ENCODE results near the gene TEK. TPM values are rescaled to one million over a fixed set of nuclear protein-coding genes. Genes with fewer than 3 reads are reported as not detected.

The TEK gene
- total RNA-seq, 1 experiment from 2014 or later: not detected

DNA sequence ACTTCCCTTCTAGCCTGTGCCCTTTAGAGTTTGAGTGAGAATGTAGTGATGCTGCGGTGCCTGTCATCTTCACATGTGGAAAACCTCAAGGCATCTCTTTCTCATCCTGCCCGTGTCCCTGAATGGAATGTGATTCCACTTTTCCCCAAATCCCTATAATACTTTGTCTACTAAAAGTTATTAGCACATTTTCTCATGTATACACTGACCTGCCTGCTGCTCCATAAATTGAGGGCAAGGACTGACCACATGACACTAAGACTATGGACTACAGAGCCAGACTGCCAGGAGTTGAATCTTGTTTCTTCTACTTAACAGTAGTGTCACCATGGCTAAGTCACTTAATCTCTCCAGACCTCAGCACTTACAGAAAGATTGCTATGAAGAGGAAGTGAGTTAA is 93.0 kb downstream of the TEK start:
- BruUV-seq (replicated peaks): no TSS peak
- CTCF ChIA-PET: no interaction called here
- no peak overlapping the region for H3K27ac Mint-ChIP-seq (ENCODE audit: unreplicated experiment)
- H3K27me3 Mint-ChIP-seq (ENCODE audit: unreplicated experiment): no peaks in the 10 kb centered on the region
- TF ChIP-seq, protein P1, sequence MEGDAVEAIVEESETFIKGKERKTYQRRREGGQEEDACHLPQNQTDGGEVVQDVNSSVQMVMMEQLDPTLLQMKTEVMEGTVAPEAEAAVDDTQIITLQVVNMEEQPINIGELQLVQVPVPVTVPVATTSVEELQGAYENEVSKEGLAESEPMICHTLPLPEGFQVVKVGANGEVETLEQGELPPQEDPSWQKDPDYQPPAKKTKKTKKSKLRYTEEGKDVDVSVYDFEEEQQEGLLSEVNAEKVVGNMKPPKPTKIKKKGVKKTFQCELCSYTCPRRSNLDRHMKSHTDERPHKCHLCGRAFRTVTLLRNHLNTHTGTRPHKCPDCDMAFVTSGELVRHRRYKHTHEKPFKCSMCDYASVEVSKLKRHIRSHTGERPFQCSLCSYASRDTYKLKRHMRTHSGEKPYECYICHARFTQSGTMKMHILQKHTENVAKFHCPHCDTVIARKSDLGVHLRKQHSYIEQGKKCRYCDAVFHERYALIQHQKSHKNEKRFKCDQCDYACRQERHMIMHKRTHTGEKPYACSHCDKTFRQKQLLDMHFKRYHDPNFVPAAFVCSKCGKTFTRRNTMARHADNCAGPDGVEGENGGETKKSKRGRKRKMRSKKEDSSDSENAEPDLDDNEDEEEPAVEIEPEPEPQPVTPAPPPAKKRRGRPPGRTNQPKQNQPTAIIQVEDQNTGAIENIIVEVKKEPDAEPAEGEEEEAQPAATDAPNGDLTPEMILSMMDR (IDR thresholded peaks at IDR 0.05; ENCODE audit: unreplicated experiment): no peak
- H3K4me3 Mint-ChIP-seq (ENCODE audit: low read depth, unreplicated experiment): no peak overlapping the region
- no peak for DNase-seq
- intact Hi-C loops (cut with micrococcal nuclease; ENCODE audit: unreplicated experiment): no loop called here
- no peaks in the 10 kb centered on the region for H3K9me3 Mint-ChIP-seq (ENCODE audit: low read depth, unreplicated experiment)
- H3K36me3 Mint-ChIP-seq (ENCODE audit: insufficient read depth, unreplicated experiment): no peaks in the 10 kb centered on the region
- H3K4me1 Mint-ChIP-seq (ENCODE audit: low read depth, unreplicated experiment): no peaks in the 10 kb centered on the region

DNA sequence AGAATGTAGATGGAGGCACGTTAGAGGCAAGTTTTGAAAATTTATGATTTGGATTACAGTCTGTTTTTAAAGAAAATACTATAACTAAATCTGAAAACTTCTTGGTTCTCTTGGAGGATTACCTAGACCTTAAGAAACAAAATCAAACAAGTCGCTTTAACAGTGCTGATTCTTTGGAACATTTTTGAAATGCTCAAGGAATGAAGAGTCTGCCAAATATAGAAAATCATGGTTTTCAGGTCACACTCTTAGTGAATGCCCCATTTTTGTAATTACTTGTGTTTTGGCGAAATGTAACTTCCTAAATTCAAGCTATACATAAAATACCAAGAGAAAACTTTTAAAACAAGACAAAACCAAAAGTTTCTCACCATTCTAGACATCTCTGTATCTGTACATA is 94.8 kb downstream of the TEK start:
- peaks cover 15% of the 10 kb centered on the region for H3K27me3 Mint-ChIP-seq (ENCODE audit: unreplicated experiment)
- intact Hi-C loops (cut with micrococcal nuclease; ENCODE audit: unreplicated experiment): no loop called here
- H3K36me3 Mint-ChIP-seq (ENCODE audit: insufficient read depth, unreplicated experiment): no peaks in the 10 kb centered on the region
- no peaks in the 10 kb centered on the region for H3K4me1 Mint-ChIP-seq (ENCODE audit: low read depth, unreplicated experiment)
- no TSS peak for BruUV-seq (replicated peaks)
- no peaks in the 10 kb centered on the region for H3K9me3 Mint-ChIP-seq (ENCODE audit: low read depth, unreplicated experiment)
- TF ChIP-seq, protein P1 (IDR thresholded peaks at IDR 0.05; ENCODE audit: unreplicated experiment): no peak
- no peak for DNase-seq
- H3K4me3 Mint-ChIP-seq (ENCODE audit: low read depth, unreplicated experiment): no peak overlapping the region
- no peak overlapping the region for H3K27ac Mint-ChIP-seq (ENCODE audit: unreplicated experiment)
- CTCF ChIA-PET: no interaction called here

DNA sequence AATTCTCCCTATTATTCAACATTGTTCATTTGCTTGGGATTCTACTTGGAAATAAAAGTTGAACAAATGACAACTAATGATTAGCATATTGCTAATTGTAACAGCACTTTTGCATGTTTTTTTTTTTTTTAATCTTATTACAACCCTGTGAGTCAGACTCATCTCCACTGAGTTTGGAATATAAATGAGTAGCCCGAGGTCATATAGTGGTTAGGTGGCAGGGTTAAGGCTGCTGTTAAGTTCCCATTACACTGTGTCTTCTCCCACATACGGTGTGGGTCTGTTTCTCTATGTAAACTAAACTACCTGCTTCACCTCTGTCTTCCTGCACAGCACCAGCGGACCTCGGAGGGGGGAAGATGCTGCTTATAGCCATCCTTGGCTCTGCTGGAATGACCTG is 95.6 kb downstream of the TEK start:
- no peaks in the 10 kb centered on the region for H3K4me1 Mint-ChIP-seq (ENCODE audit: low read depth, unreplicated experiment)
- no peak overlapping the region for H3K4me3 Mint-ChIP-seq (ENCODE audit: low read depth, unreplicated experiment)
- no peaks in the 10 kb centered on the region for H3K36me3 Mint-ChIP-seq (ENCODE audit: insufficient read depth, unreplicated experiment)
- TF ChIP-seq, protein P1 (IDR thresholded peaks at IDR 0.05; ENCODE audit: unreplicated experiment): no peak
- BruUV-seq (replicated peaks): no TSS peak
- no peak overlapping the region for H3K27ac Mint-ChIP-seq (ENCODE audit: unreplicated experiment)
- H3K27me3 Mint-ChIP-seq (ENCODE audit: unreplicated experiment): peaks cover 15% of the 10 kb centered on the region
- intact Hi-C loops (cut with micrococcal nuclease; ENCODE audit: unreplicated experiment): no loop called here
- CTCF ChIA-PET: no interaction called here
- DNase-seq: no peak
- no peaks in the 10 kb centered on the region for H3K9me3 Mint-ChIP-seq (ENCODE audit: low read depth, unreplicated experiment)

DNA sequence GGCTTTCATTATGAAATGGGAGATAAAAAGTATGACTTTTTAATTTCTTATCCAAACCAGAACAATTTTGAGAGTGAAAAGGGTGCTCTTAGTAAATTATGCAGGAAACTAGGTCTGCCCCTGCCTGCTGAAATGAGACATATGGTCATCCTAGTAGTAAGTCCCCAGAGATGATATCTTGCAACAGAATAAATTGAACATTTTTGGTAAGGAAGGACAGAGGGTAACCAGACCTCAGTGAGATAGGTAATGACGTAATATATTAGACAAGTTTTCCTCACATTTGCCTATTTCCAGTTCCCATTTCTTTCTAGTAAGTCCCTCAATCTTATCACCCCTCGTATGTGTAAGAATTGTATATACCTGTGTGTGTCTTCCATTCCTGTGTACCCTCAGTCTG is 96.2 kb downstream of the TEK start:
- Mint-ChIP-seq H3K4me3 (ENCODE audit: low read depth, unreplicated experiment) (no peak overlapping the region), H3K27me3 (ENCODE audit: unreplicated experiment) (peaks cover 15% of the 10 kb centered on the region), H3K4me1 (ENCODE audit: low read depth, unreplicated experiment) (no peaks in the 10 kb centered on the region), H3K9me3 (ENCODE audit: low read depth, unreplicated experiment) (no peaks in the 10 kb centered on the region), H3K36me3 (ENCODE audit: insufficient read depth, unreplicated experiment) (no peaks in the 10 kb centered on the region), H3K27ac (ENCODE audit: unreplicated experiment) (no peak overlapping the region)
- intact Hi-C loops (cut with micrococcal nuclease; ENCODE audit: unreplicated experiment): no loop called here
- CTCF ChIA-PET: interaction anchor here (1.1 kb wide), 1 partner anchor 34 kb away, joined by 3 read pairs; no protein-coding TSS in a partner anchor
- TF ChIP-seq, protein P1 (IDR thresholded peaks at IDR 0.05; ENCODE audit: unreplicated experiment): no peak
- no peak for DNase-seq
- BruUV-seq (replicated peaks): no TSS peak

Measured in Calu3 (cell line).